ENCODE results near the gene SMG7.

SMG7 gene

GRCh38 chr1:183590244-183591191, 118.2 kb downstream of the SMG7 start, which contains the start of gene NCF2:
Gene NCF2, minus strand, starts transcription at chr1:183590459. Its CDS starts 130 bp downstream, at chr1:183590329.
- no peaks in the 10 kb centered on the region for H3K27me3 ChIP-seq
- H3K4me2 ChIP-seq, result peak within 1 kb of the TSS; percentile 89
- H3K27ac ChIP-seq, result peak within 1 kb of the TSS; percentile 74
- H3K4me3 ChIP-seq, result 0 out of 2 replicates have a peak within 1 kb of the TSS, but pooled peaks have one; percentile 23
- peaks cover 70% of the 10 kb centered on the region for H3K4me1 ChIP-seq
- no peak for TF ChIP-seq Cebpa-rat (IDR thresholded peaks at IDR 0.05)
- no peaks in the 10 kb centered on the region for H3K9me3 ChIP-seq
- H3K36me3 ChIP-seq, result no peaks in the 10 kb centered on the region
- H4K20me1 ChIP-seq, result no peaks in the 10 kb centered on the region
- H3K9ac ChIP-seq, result peak within 1 kb of the TSS; percentile 26

GRCh38 chr1:183592733-183593132, 120.4 kb downstream of the SMG7 start:
- no peak for TF ChIP-seq Cebpa-rat (IDR thresholded peaks at IDR 0.05)
- Histone ChIP-seq H3K4me2 (peak overlapping the region; percentile 89), H3K4me1 (peaks cover 90% of the 10 kb centered on the region)

GRCh38 chr1:183593356-183593755, 121.1 kb downstream of the SMG7 start:
- no peak for TF ChIP-seq Cebpa-rat (IDR thresholded peaks at IDR 0.05)
- Histone ChIP-seq H3K27me3 (no peaks in the 10 kb centered on the region), H3K4me1 (peaks cover 96% of the 10 kb centered on the region), H3K9ac (peak overlapping the region; percentile 30; the same call in 1 of the 2 replicates), H3K36me3 (no peaks in the 10 kb centered on the region), H3K4me2 (peak overlapping the region; percentile 89), H4K20me1 (no peaks in the 10 kb centered on the region), H3K27ac (peak overlapping the region; percentile 64), H3K9me3 (no peaks in the 10 kb centered on the region), H3K4me3 (0 out of 2 replicates have a peak overlapping the region, but pooled peaks have one; percentile 12)

More at GRCh38 chr1:183592733-183593132, 120.4 kb downstream of the SMG7 start:
- Histone ChIP-seq H3K36me3 (no peaks in the 10 kb centered on the region), H3K4me3 (peak overlapping the region; percentile 12; the same call in 1 of the 2 replicates), H4K20me1 (no peaks in the 10 kb centered on the region), H3K27ac (peak overlapping the region; percentile 64), H3K9ac (no peak overlapping the region), H3K27me3 (no peaks in the 10 kb centered on the region), H3K9me3 (no peaks in the 10 kb centered on the region)

GRCh38 chr1:183595537-183595936, 123.2 kb downstream of the SMG7 start:
- peak overlapping the region; percentile 89 for H3K4me2 ChIP-seq
- no peak overlapping the region for H3K9ac ChIP-seq
- no peaks in the 10 kb centered on the region for H4K20me1 ChIP-seq
- no peaks in the 10 kb centered on the region for H3K27me3 ChIP-seq
- peak overlapping the region; percentile 44 for H3K27ac ChIP-seq
- no peak for TF ChIP-seq Cebpa-rat (IDR thresholded peaks at IDR 0.05)
- no peaks in the 10 kb centered on the region for H3K36me3 ChIP-seq
- peaks cover 80% of the 10 kb centered on the region for H3K4me1 ChIP-seq
- H3K4me3 ChIP-seq, result no peak overlapping the region
- no peaks in the 10 kb centered on the region for H3K9me3 ChIP-seq

- no peak overlapping the region for H3K4me3 ChIP-seq
- H3K4me2 ChIP-seq, result no peak overlapping the region
- TF ChIP-seq Cebpa-rat (IDR thresholded peaks at IDR 0.05), result no peak
- H4K20me1 ChIP-seq, result no peaks in the 10 kb centered on the region
- peaks cover 70% of the 10 kb centered on the region for H3K4me1 ChIP-seq
- no peak overlapping the region for H3K9ac ChIP-seq
- no peaks in the 10 kb centered on the region for H3K27me3 ChIP-seq
- H3K36me3 ChIP-seq, result no peaks in the 10 kb centered on the region
- no peaks in the 10 kb centered on the region for H3K9me3 ChIP-seq
- H3K27ac ChIP-seq, result no peak overlapping the region
Observed at GRCh38 chr1:183596500-183596899, 124.2 kb downstream of the SMG7 start.

GRCh38 chr1:183597656-183598347, 125.5 kb downstream of the SMG7 start:
- no peak for TF ChIP-seq Cebpa-rat (IDR thresholded peaks at IDR 0.05)
- Histone ChIP-seq H3K4me1 (peaks cover 57% of the 10 kb centered on the region), H3K36me3 (no peaks in the 10 kb centered on the region), H3K9ac (no peak overlapping the region), H3K9me3 (no peaks in the 10 kb centered on the region), H3K27ac (peak overlapping the region; percentile 35; the same call in 1 of the 2 replicates), H3K4me2 (peak overlapping the region; percentile 58), H3K4me3 (no peak overlapping the region), H3K27me3 (no peaks in the 10 kb centered on the region), H4K20me1 (no peaks in the 10 kb centered on the region)

- Histone ChIP-seq H3K36me3 (no peaks in the 10 kb centered on the region), H3K27me3 (no peaks in the 10 kb centered on the region), H3K9ac (no peak overlapping the region), H4K20me1 (no peaks in the 10 kb centered on the region), H3K4me2 (peak overlapping the region; percentile 58), H3K4me1 (peaks cover 52% of the 10 kb centered on the region), H3K9me3 (no peaks in the 10 kb centered on the region), H3K27ac (0 out of 2 replicates have a peak overlapping the region, but pooled peaks have one; percentile 35), H3K4me3 (no peak overlapping the region)
- no peak for TF ChIP-seq Cebpa-rat (IDR thresholded peaks at IDR 0.05)
Observed at GRCh38 chr1:183598386-183598785, 126.1 kb downstream of the SMG7 start.

- peaks cover 48% of the 10 kb centered on the region for H3K4me1 ChIP-seq
- no peak overlapping the region for H3K27ac ChIP-seq
- no peaks in the 10 kb centered on the region for H3K27me3 ChIP-seq
- no peaks in the 10 kb centered on the region for H3K9me3 ChIP-seq
- TF ChIP-seq Cebpa-rat (IDR thresholded peaks at IDR 0.05), result no peak
- no peak overlapping the region for H3K9ac ChIP-seq
- no peak overlapping the region for H3K4me3 ChIP-seq
- no peaks in the 10 kb centered on the region for H4K20me1 ChIP-seq
- no peak overlapping the region for H3K4me2 ChIP-seq
- H3K36me3 ChIP-seq, result no peaks in the 10 kb centered on the region
Observed at GRCh38 chr1:183600136-183600535, 127.8 kb downstream of the SMG7 start.

GRCh38 chr1:183600634-183601033, 128.3 kb downstream of the SMG7 start:
- Histone ChIP-seq H3K27me3 (no peaks in the 10 kb centered on the region), H3K9ac (no peak overlapping the region), H4K20me1 (no peaks in the 10 kb centered on the region), H3K9me3 (no peaks in the 10 kb centered on the region), H3K4me1 (peaks cover 43% of the 10 kb centered on the region), H3K36me3 (no peaks in the 10 kb centered on the region), H3K4me3 (no peak overlapping the region), H3K27ac (no peak overlapping the region), H3K4me2 (no peak overlapping the region)
- no peak for TF ChIP-seq Cebpa-rat (IDR thresholded peaks at IDR 0.05)

Measured in BLaER1 (cell line).